ENCODE data around the gene SHISA7. TPM values are rescaled to one million over a fixed set of nuclear protein-coding genes. Genes with fewer than 3 reads are reported as not detected.

The SHISA7 gene
- polyA plus RNA-seq, 2 of the 4 experiments (the other 2 are of a cell fraction): 0.01 TPM; not detected in 1

GRCh38 chr19:55441319-55441691 is 1.8 kb downstream of the SHISA7 start:
- no peaks in the 10 kb centered on the region for H3K9me3 ChIP-seq
- H3K27ac ChIP-seq: no peak overlapping the region
- CTCF ChIA-PET: interaction anchor here (0.6 to 2.6 kb wide), 4 partner anchors 12 to 300 kb away, joined by 4 to 11 read pairs (median 6); no protein-coding TSS in a partner anchor
- no peak for DNase-seq (ENCODE audit: low read depth in 1 of 2, low spot score in 1 of 2)
- no peak overlapping the region for H3K4me2 ChIP-seq
- 63% methylated on average over 21 of the region's 21 CpGs for WGBS (ENCODE audit: missing lambda C conversion rate)
- POLR2A ChIA-PET: interaction anchor here (1.2 kb wide), 1 partner anchor 35 kb away, joined by 4 read pairs; no protein-coding TSS in a partner anchor
- FAIRE-seq: no peak
- no peak for TF ChIP-seq JUN (IDR thresholded peaks at IDR 0.05)
- no peak for TF ChIP-seq BCL3 (IDR thresholded peaks at IDR 0.05)
- TF ChIP-seq MAX (IDR thresholded peaks at IDR 0.05): no peak
- TF ChIP-seq MAFK (IDR thresholded peaks at IDR 0.05; ENCODE audit: partially characterized antibody): no peak
- TF ChIP-seq CBX2 (IDR thresholded peaks at IDR 0.05; ENCODE audit: borderline replicate concordance, low read depth): no peak
- TF ChIP-seq HES2 (IDR thresholded peaks at IDR 0.05): no peak
- no peak for TF ChIP-seq MAZ (IDR thresholded peaks at IDR 0.05; ENCODE audit: borderline replicate concordance, low read depth, low read length)
- no peak for TF ChIP-seq RAD21 (conservative IDR thresholded peaks at IDR 0.05 in 1 of 2, IDR thresholded peaks at IDR 0.05 in 1 of 2)
- no peak for ATAC-seq
- H3K4me1 ChIP-seq: peaks cover 21% of the 10 kb centered on the region
- no peak overlapping the region for H3K4me3 ChIP-seq

GRCh38 chr19:55440411-55441105 is 2.5 kb downstream of the SHISA7 start:
- Histone ChIP-seq H3K4me1 (peaks cover 21% of the 10 kb centered on the region), H3K9me3 (no peaks in the 10 kb centered on the region), H3K27ac (no peak overlapping the region), H3K4me2 (peak overlapping the region; percentile 64), H3K4me3 (peak overlapping the region; percentile 33; the same call in 2 of the 3 replicates)
- FAIRE-seq: no peak
- ChIA-PET POLR2A (no interaction called here), CTCF (interaction anchor here (0.6 to 2.6 kb wide), 6 partner anchors 13 to 299 kb away, joined by 3 to 11 read pairs (median 6); no protein-coding TSS in a partner anchor)
- 29% methylated on average over 27 of the region's 39 CpGs for WGBS (ENCODE audit: missing lambda C conversion rate)
- no peak for TF ChIP-seq ZNF302 (CRISPR knock-in tag; IDR thresholded peaks at IDR 0.05)
- no peak for TF ChIP-seq MAZ (IDR thresholded peaks at IDR 0.05; ENCODE audit: borderline replicate concordance, low read depth, low read length)
- no peak for TF ChIP-seq BHLHE40 (IDR thresholded peaks at IDR 0.05; ENCODE audit: low read depth, low read length)
- no peak for TF ChIP-seq GATA3 (IDR thresholded peaks at IDR 0.05; ENCODE audit: borderline replicate concordance)
- TF ChIP-seq HOXA7 (CRISPR knock-in tag; IDR thresholded peaks at IDR 0.05): no peak
- TF ChIP-seq RCOR1 (IDR thresholded peaks at IDR 0.05; ENCODE audit: low read depth, low read length): no peak
- TF ChIP-seq CHD2 (IDR thresholded peaks at IDR 0.05; ENCODE audit: low read length, partially characterized antibody): no peak
- TF ChIP-seq SREBF2 (IDR thresholded peaks at IDR 0.05): no peak
- TF ChIP-seq PHF8 (IDR thresholded peaks at IDR 0.05; ENCODE audit: borderline replicate concordance, low read depth): no peak
- no peak for TF ChIP-seq ZC3H11A (IDR thresholded peaks at IDR 0.05)
- TF ChIP-seq HEYL (CRISPR knock-in tag; IDR thresholded peaks at IDR 0.05): no peak
- TF ChIP-seq MAFK (IDR thresholded peaks at IDR 0.05; ENCODE audit: partially characterized antibody): no peak
- no peak for TF ChIP-seq FOXS1 (CRISPR knock-in tag; IDR thresholded peaks at IDR 0.05)
- TF ChIP-seq NR3C1 (IDR thresholded peaks at IDR 0.05): no peak
- no peak for TF ChIP-seq NPAS2 (CRISPR knock-in tag; IDR thresholded peaks at IDR 0.05; ENCODE audit: borderline replicate concordance)
- no peak for TF ChIP-seq RAD21 (conservative IDR thresholded peaks at IDR 0.05 in 1 of 2, IDR thresholded peaks at IDR 0.05 in 1 of 2)
- TF ChIP-seq ZFP36 (IDR thresholded peaks at IDR 0.05; ENCODE audit: borderline replicate concordance, partially characterized antibody): no peak
- DNase-seq (ENCODE audit: low read depth in 1 of 2, low spot score in 1 of 2): no peak
- ATAC-seq: peak in 1 of 2 experiments; percentile 17; a peak in 3 of 6 replicates

- Histone ChIP-seq H3K4me2 (no peak overlapping the region), H3K4me1 (peaks cover 21% of the 10 kb centered on the region), H3K4me3 (no peak overlapping the region), H3K27ac (no peak overlapping the region), H3K9me3 (no peaks in the 10 kb centered on the region)
- POLR2A ChIA-PET: no interaction called here
- ATAC-seq (no peak), FAIRE-seq (no peak), DNase-seq (ENCODE audit: low read depth in 1 of 2, low spot score in 1 of 2) (no peak)
- 16% methylated on average over 5 of the region's 5 CpGs for WGBS (ENCODE audit: missing lambda C conversion rate)
- CTCF ChIA-PET: interaction anchor here (0.6 to 1.9 kb wide), 5 partner anchors 11 to 327 kb away, joined by 3 to 9 read pairs (median 3); no protein-coding TSS in a partner anchor
- TF ChIP-seq CEBPB (IDR thresholded peaks at IDR 0.05) (no peak), BHLHE40 (IDR thresholded peaks at IDR 0.05; ENCODE audit: low read depth, low read length) (no peak), RFX5 (IDR thresholded peaks at IDR 0.05) (no peak), TP53 (CRISPR knock-in tag; IDR thresholded peaks at IDR 0.05) (no peak), EP300 (IDR thresholded peaks at IDR 0.05) (no peak), REST (IDR thresholded peaks at IDR 0.05) (no peak), RAD21 (conservative IDR thresholded peaks at IDR 0.05 in 1 of 2, IDR thresholded peaks at IDR 0.05 in 1 of 2) (no peak)
Observed at GRCh38 chr19:55439052-55439451, 4.0 kb downstream of the SHISA7 start.
